Activated gamma-delta T cell treated with anti-CD3 and anti-CD28 coated beads, Interleukin-2, amount 50 U/mL, for 16 hours (primary cell): Measurements from ENCODE around the gene PCSK2.

Experiments used
- DNase-seq: peaks from one replicate; pipeline ENCODE4 v3.0.0-alpha.2; 2020; ENCODE audit warnings: low read depth

The PCSK2 gene

GRCh38 chr20:17504898-17505635 is 278.2 kb downstream of the PCSK2 start:
- DNase-seq: peak; percentile 16

- peak; percentile 55 for DNase-seq
These were observed 279.0 kb downstream of the PCSK2 start for GRCh38 chr20:17505636-17506517.

- DNase-seq: no peak
These were observed 280.2 kb downstream of the PCSK2 start for GRCh38 chr20:17507032-17507431.

- DNase-seq: no peak
These were observed 280.7 kb downstream of the PCSK2 start for GRCh38 chr20:17507531-17507930.

- no peak for DNase-seq
These were observed 281.9 kb downstream of the PCSK2 start for GRCh38 chr20:17508756-17509155.

- no peak for DNase-seq
These were observed 283.7 kb downstream of the PCSK2 start for GRCh38 chr20:17510548-17510947.

- DNase-seq: no peak
These were observed 284.6 kb downstream of the PCSK2 start for GRCh38 chr20:17511401-17511800.

- DNase-seq: no peak
These were observed 287.1 kb downstream of the PCSK2 start for GRCh38 chr20:17513939-17514338.

GRCh38 chr20:17515053-17515452 is 288.2 kb downstream of the PCSK2 start:
- no peak for DNase-seq

- DNase-seq: no peak
These were observed 291.7 kb downstream of the PCSK2 start for GRCh38 chr20:17518339-17519052.

- DNase-seq: no peak
These were observed 292.9 kb downstream of the PCSK2 start for GRCh38 chr20:17519606-17520285.

GRCh38 chr20:17520583-17520982 is 293.7 kb downstream of the PCSK2 start:
- DNase-seq: no peak

GRCh38 chr20:17522528-17522927 is 295.7 kb downstream of the PCSK2 start:
- no peak for DNase-seq

- no peak for DNase-seq
These were observed 296.5 kb downstream of the PCSK2 start for GRCh38 chr20:17523326-17523725.

- DNase-seq: no peak
These were observed 297.7 kb downstream of the PCSK2 start for GRCh38 chr20:17524560-17524959.

- DNase-seq: no peak
These were observed 298.3 kb downstream of the PCSK2 start for GRCh38 chr20:17525132-17525531.

GRCh38 chr20:17525650-17526049 is 298.8 kb downstream of the PCSK2 start:
- no peak for DNase-seq

GRCh38 chr20:17529586-17529985 is 302.7 kb downstream of the PCSK2 start:
- no peak for DNase-seq

- no peak for DNase-seq
These were observed 303.3 kb downstream of the PCSK2 start for GRCh38 chr20:17530153-17530552.

GRCh38 chr20:17530716-17531664 is 304.1 kb downstream of the PCSK2 start, which contains the start of gene BFSP1:
BFSP1 (minus strand) TSS chr20:17531379; CDS start chr20:17531329, 50 bp downstream.
- DNase-seq: no peak

- no peak for DNase-seq
These were observed 304.8 kb downstream of the PCSK2 start for GRCh38 chr20:17531665-17532025.
